GM12878 (cell line): ENCODE data around the gene NEU1.
A peak's percentile ranks its signal among the peaks of the same experiment; 100 is the strongest.

Experiments used
- ATF7 ChIP-seq: fragments of 450-650 bp; IDR thresholded peaks from 2 replicates; pipeline ENCODE4 v1.6.1; 2016; ENCODE audit warnings: low read depth, mild to moderate bottlenecking
- CTCF ChIP-seq, 3 experiments: IDR thresholded peaks in 2 of 3; conservative IDR thresholded peaks in 1 of 3; 2 replicates each; pipeline ENCODE4 v1.5.1; 2011; ENCODE audit warnings: low read depth in 3 of 3, low read length in 3 of 3, mild to moderate bottlenecking in 3 of 3, control low read depth in 2 of 3, moderate library complexity in 2 of 3, inconsistent platforms in 1 of 3, mixed read lengths in 1 of 3; ENCODE audit not compliant: control insufficient read depth in 2 of 3, insufficient read depth in 1 of 3; ENCODE audit errors: extremely low read depth in 1 of 3
- EZH2 ChIP-seq: IDR thresholded peaks from 2 replicates; pipeline ENCODE4 v1.6.1; 2012; ENCODE audit warnings: low read depth, mild to moderate bottlenecking, control low read depth, inconsistent platforms, low read length, borderline replicate concordance; ENCODE audit not compliant: control insufficient read depth
- MTA2 ChIP-seq: fragments of 450-650 bp; IDR thresholded peaks from 2 replicates; pipeline ENCODE4 v1.6.1; 2016; ENCODE audit warnings: low read depth, mild to moderate bottlenecking, moderate library complexity
- POLR2AphosphoS5 ChIP-seq: IDR thresholded peaks from 2 replicates; pipeline ENCODE4 v1.6.1; 2011; ENCODE audit warnings: mild to moderate bottlenecking, low read length, inconsistent platforms
- ZNF592 ChIP-seq: fragments of 450-650 bp; IDR thresholded peaks from 2 replicates; pipeline ENCODE4 v1.6.1; 2017; ENCODE audit warnings: mild to moderate bottlenecking, moderate library complexity
- TF ChIP-seq, protein P1 (sequence below): IDR thresholded peaks from 2 replicates; pipeline ENCODE4 v1.6.1; 2012; ENCODE audit warnings: mild to moderate bottlenecking, low read depth, low read length
- TF ChIP-seq, protein P2 (sequence below): IDR thresholded peaks from 2 replicates; pipeline ENCODE4 v1.6.1; 2011; ENCODE audit warnings: low read depth, low read length, improper control_type of control experiment, borderline replicate concordance

- TF ChIP-seq MTA2 (no peak), POLR2AphosphoS5 (peak; percentile 83), EZH2 (no peak), CTCF (IDR thresholded peaks at IDR 0.05 in 2 of 3, conservative IDR thresholded peaks at IDR 0.05 in 1 of 3; ENCODE audit: control insufficient read depth in 2 of 3, extremely low read depth in 1 of 3, insufficient read depth in 1 of 3, low read depth in 3 of 3, low read length in 3 of 3) (no peak), ZNF592 (no peak), ATF7 (no peak)
- TF ChIP-seq, protein P1, sequence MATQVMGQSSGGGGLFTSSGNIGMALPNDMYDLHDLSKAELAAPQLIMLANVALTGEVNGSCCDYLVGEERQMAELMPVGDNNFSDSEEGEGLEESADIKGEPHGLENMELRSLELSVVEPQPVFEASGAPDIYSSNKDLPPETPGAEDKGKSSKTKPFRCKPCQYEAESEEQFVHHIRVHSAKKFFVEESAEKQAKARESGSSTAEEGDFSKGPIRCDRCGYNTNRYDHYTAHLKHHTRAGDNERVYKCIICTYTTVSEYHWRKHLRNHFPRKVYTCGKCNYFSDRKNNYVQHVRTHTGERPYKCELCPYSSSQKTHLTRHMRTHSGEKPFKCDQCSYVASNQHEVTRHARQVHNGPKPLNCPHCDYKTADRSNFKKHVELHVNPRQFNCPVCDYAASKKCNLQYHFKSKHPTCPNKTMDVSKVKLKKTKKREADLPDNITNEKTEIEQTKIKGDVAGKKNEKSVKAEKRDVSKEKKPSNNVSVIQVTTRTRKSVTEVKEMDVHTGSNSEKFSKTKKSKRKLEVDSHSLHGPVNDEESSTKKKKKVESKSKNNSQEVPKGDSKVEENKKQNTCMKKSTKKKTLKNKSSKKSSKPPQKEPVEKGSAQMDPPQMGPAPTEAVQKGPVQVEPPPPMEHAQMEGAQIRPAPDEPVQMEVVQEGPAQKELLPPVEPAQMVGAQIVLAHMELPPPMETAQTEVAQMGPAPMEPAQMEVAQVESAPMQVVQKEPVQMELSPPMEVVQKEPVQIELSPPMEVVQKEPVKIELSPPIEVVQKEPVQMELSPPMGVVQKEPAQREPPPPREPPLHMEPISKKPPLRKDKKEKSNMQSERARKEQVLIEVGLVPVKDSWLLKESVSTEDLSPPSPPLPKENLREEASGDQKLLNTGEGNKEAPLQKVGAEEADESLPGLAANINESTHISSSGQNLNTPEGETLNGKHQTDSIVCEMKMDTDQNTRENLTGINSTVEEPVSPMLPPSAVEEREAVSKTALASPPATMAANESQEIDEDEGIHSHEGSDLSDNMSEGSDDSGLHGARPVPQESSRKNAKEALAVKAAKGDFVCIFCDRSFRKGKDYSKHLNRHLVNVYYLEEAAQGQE: no peak
- TF ChIP-seq, protein P2, sequence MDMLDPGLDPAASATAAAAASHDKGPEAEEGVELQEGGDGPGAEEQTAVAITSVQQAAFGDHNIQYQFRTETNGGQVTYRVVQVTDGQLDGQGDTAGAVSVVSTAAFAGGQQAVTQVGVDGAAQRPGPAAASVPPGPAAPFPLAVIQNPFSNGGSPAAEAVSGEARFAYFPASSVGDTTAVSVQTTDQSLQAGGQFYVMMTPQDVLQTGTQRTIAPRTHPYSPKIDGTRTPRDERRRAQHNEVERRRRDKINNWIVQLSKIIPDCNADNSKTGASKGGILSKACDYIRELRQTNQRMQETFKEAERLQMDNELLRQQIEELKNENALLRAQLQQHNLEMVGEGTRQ: no peak
Measured at GRCh38 chr6:31821301-31822035, 41.2 kb downstream of the NEU1 start.
